Measurements from ENCODE around the gene HBEGF.

DNA sequence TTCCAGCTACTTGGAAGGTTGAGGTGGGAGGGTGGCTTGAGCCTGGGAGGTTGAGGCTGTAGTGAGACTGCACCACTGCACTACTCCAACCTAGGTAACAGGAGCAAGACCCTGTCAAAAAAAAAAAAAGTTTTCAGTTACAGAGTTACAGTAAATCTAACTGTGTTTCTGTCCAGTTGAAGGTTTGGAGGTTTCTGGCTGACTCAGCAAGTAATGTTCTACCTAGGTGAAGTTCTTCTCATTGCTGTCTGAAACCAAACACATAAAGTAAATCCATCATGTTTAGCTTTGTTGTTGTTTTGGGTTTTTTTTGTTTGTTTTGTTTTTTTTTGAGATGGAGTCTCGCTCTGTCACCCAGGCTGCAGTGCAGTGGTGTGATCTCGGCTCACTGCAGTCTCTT, 47.3 kb upstream of the HBEGF start:
- TF ChIP-seq, protein P1, sequence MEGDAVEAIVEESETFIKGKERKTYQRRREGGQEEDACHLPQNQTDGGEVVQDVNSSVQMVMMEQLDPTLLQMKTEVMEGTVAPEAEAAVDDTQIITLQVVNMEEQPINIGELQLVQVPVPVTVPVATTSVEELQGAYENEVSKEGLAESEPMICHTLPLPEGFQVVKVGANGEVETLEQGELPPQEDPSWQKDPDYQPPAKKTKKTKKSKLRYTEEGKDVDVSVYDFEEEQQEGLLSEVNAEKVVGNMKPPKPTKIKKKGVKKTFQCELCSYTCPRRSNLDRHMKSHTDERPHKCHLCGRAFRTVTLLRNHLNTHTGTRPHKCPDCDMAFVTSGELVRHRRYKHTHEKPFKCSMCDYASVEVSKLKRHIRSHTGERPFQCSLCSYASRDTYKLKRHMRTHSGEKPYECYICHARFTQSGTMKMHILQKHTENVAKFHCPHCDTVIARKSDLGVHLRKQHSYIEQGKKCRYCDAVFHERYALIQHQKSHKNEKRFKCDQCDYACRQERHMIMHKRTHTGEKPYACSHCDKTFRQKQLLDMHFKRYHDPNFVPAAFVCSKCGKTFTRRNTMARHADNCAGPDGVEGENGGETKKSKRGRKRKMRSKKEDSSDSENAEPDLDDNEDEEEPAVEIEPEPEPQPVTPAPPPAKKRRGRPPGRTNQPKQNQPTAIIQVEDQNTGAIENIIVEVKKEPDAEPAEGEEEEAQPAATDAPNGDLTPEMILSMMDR (optimal IDR thresholded peaks at IDR 0.05 in 1 of 3, IDR thresholded peaks at IDR 0.05 in 1 of 3, conservative IDR thresholded peaks at IDR 0.05 in 1 of 3; ENCODE audit: extremely low read depth in 1 of 3, insufficient read depth in 2 of 3, low read length in 3 of 3), result no peak
- no peak for TF ChIP-seq EZH2 (IDR thresholded peaks at IDR 0.05; ENCODE audit: low read length)

Measured in keratinocyte (primary cell).